CD4-positive, alpha-beta T cell treated with Interleukin-10 for 1 hour (primary cell): Measurements from ENCODE around the gene OR51G2.

Source experiments
- DNase-seq: peaks from one replicate; pipeline ENCODE4 v3.0.0-alpha.2; 2020

OR51G2 gene

GRCh38 chr11:4863876-4864275 is 55.3 kb downstream of the OR51G2 start:
- no peak for DNase-seq
